Measurements from ENCODE around the gene ACTA1.

GRCh38 chr1:229448354-229448753 lies 14.5 kb upstream of the ACTA1 start:
- no peak for TF ChIP-seq POLR2A (IDR thresholded peaks at IDR 0.05)
- TF ChIP-seq CTCF (IDR thresholded peaks at IDR 0.05) = no peak
